Pancreas (tissue), 10 donors: ENCODE measurements around the gene TSPAN9. TPM values are rescaled to one million over a fixed set of nuclear protein-coding genes. Genes with fewer than 3 reads are reported as not detected.
A peak's percentile ranks its signal among the peaks of the same experiment; 100 is the strongest.

ENCODE experiments used
- ATAC-seq, 4 donors: fragments of 200-7000 bp; cut with Tn5 transposase; one replicate each; pipeline versions ENCODE4 v1.8.0 to v1.9.1; 2020; ENCODE audit warnings: mild to moderate bottlenecking in 4 of 4, moderate library complexity in 4 of 4
- DNase-seq, 6 donors: peaks; one replicate each; pipeline ENCODE4 v3.0.0-alpha.2; 2020
- FAIRE-seq: peaks from 2 replicates; lab custom pipeline; 2012; peaks lifted over from hg19 to GRCh38; lab: Jason Lieb, UNC
- H3K27ac ChIP-seq, 4 donors: fragments of 200-600 bp; sonication (generic); 1 replicate in 3 of 4; 2 replicates in 1 of 4; pipeline versions ENCODE4 v1.5.0 to v1.8.0; 2020
- H3K27me3 ChIP-seq, 4 donors: fragments of 200-600 bp; one replicate each; pipeline ENCODE4 v1.8.0; 2021
- H3K36me3 ChIP-seq, 3 donors: fragments of 200-600 bp; sonication (generic) in 1 of 3; one replicate each; pipeline versions ENCODE4 v1.5.0 to v1.8.0; 2020 to 2021
- H3K4me1 ChIP-seq, 3 donors: fragments of 200-600 bp; one replicate each; pipeline ENCODE4 v1.8.0; 2021
- H3K4me3 ChIP-seq, 4 donors: fragments of 200-600 bp; sonication (generic) in 2 of 4; one replicate each; pipeline versions ENCODE4 v1.5.0 to v1.8.0; 2020 to 2021
- H3K9me3 ChIP-seq, 4 donors: fragments of 200-600 bp; one replicate each; pipeline ENCODE4 v1.8.0; 2021
- WGBS, 2 donors: extraction: QIAGEN DNeasy Blood & Tissue Kit; methylation state at CpG; one replicate each; pipeline ENCODE4 v1.1.7; 2013; 5-methylcytosine and 5-hydroxymethylcytosine counted together
- intact Hi-C, 3 donors: fragments of 100-400 bp; cut with DNase I; formaldehyde crosslinking; loops; one replicate each; pipeline versions ENCODE4 v1.11.1 to v1.14.2; 2022
- polyA plus RNA-seq, 2 donors: library from polyadenylated mRNA; stranded (reverse); fragments of 200-250 nt; gene quantifications; one replicate each; pipeline ENCODE4 v1.2.3, GENCODE V29; 2013
- total RNA-seq, 6 donors: library from RNA; stranded (reverse); fragmentation: NEBNext Ultra II Directional in 4 of 6; extraction: Animal tissue kit (Norgen Biotek cat#: 25700) in 4 of 6; gene quantifications; one replicate each; pipeline versions ENCODE4 v1.2.1 to v1.2.4, GENCODE V29; 2021 to 2023
- TF ChIP-seq, protein P1 (sequence below), 4 donors: fragments of 200-600 bp; sonication (generic) in 3 of 4; IDR thresholded peaks; one replicate each; pipeline versions ENCODE4 v1.5.0 to v1.8.0; 2021; ENCODE audit warnings: antibody characterized with exemption in 4 of 4
- donor health status: healthy with polysubstance abuse.
- donor health status: DM: no; HTN: no; CAD: no; lungs with moderate emphysema.
- donor health status: DM: no; HTN: no; CAD: no.
- donor health status: control.
- donor health status: control.
- donor health status: Bipolar disorder and iron deficiency.
- donor health status: DM: yes; HTN: yes; CAD: no.
- donor health status: DM: no; HTN: no; CAD: no.
- donor health status: DM: no; HTN: no; CAD: no.
- donor health status: DM: yes; HTN: yes; CAD: no.

TSPAN9 gene
- total and polyA plus RNA-seq, 8 donors, result 7.8 to 19.5 (median 13.0) TPM

- 77 to 90% methylated on average over 1 of the region's 1 CpG for WGBS, 2 donors
- Histone ChIP-seq H3K4me1 (no peaks in the 10 kb centered on the region), H3K27ac (no peak overlapping the region), H3K9me3 (no peaks in the 10 kb centered on the region), H3K36me3 (no peaks in the 10 kb centered on the region), H3K4me3 (no peak overlapping the region), H3K27me3 (no peaks in the 10 kb centered on the region)
- intact Hi-C loops, result no loop called here
- DNase-seq (no peak), FAIRE-seq (no peak), ATAC-seq (no peak)
- TF ChIP-seq, protein P1, sequence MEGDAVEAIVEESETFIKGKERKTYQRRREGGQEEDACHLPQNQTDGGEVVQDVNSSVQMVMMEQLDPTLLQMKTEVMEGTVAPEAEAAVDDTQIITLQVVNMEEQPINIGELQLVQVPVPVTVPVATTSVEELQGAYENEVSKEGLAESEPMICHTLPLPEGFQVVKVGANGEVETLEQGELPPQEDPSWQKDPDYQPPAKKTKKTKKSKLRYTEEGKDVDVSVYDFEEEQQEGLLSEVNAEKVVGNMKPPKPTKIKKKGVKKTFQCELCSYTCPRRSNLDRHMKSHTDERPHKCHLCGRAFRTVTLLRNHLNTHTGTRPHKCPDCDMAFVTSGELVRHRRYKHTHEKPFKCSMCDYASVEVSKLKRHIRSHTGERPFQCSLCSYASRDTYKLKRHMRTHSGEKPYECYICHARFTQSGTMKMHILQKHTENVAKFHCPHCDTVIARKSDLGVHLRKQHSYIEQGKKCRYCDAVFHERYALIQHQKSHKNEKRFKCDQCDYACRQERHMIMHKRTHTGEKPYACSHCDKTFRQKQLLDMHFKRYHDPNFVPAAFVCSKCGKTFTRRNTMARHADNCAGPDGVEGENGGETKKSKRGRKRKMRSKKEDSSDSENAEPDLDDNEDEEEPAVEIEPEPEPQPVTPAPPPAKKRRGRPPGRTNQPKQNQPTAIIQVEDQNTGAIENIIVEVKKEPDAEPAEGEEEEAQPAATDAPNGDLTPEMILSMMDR (IDR thresholded peaks at IDR 0.05), result no peak
Measured at GRCh38 chr12:3196488-3196887, 119.3 kb downstream of the TSPAN9 start.

GRCh38 chr12:3197131-3197818 lies 120.1 kb downstream of the TSPAN9 start:
- Histone ChIP-seq H3K4me3 (no peak overlapping the region), H3K27ac (no peak overlapping the region), H3K27me3 (no peaks in the 10 kb centered on the region), H3K9me3 (no peaks in the 10 kb centered on the region), H3K4me1 (no peaks in the 10 kb centered on the region), H3K36me3 (no peaks in the 10 kb centered on the region)
- peak in 1 of 6 donors; percentile 21 for DNase-seq
- intact Hi-C loops, result no loop called here
- WGBS, 2 donors, result 85 to 92% methylated on average over 8 of the region's 8 CpGs
- no peak for FAIRE-seq
- TF ChIP-seq, protein P1 (IDR thresholded peaks at IDR 0.05), result no peak
- no peak for ATAC-seq

DNA sequence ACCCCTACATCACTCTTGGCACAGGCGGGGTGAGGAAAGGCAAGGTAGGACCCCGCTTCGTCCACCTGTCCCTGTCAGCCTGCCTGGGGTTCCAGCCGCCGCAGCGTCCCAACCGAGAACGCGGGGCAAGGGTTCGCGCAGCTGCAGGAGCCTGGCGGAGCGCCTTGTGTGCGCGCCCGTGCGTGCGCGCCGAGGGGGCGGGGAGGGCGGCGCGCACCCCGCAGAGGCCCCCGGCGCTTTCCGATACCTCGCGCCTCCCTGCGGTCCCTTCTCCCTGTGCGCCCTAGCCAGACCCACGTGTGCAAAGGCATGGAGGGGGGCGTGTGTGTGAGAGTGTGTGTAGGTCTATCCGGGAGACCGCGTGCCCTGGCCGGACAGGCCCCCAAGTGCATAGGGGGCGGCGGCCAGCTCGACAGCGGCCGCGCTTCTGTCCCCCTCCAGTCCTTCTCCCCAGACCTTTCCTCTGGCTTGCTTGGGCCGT lies 122.4 kb downstream of the TSPAN9 start:
- intact Hi-C loops, result loop anchor here in 1 of 3 donors (10.0 kb wide), 1 partner anchor 125 kb away; the partner anchor contains the start of gene TSPAN9
- 4 to 5% methylated on average over 42 to 45 of the region's 45 CpGs for WGBS, 2 donors

GRCh38 chr12:3200032-3200617 lies 122.9 kb downstream of the TSPAN9 start:
- Histone ChIP-seq H3K4me3 (peak overlapping the region; percentile 19 to 49 (median 30)), H3K9me3 (no peaks in the 10 kb centered on the region), H3K36me3 (no peaks in the 10 kb centered on the region), H3K27ac (no peak overlapping the region), H3K4me1 (peaks cover under 1 to 2% (median 1%) of the 10 kb centered on the region in 3 donors), H3K27me3 (no peaks in the 10 kb centered on the region)
- DNase-seq (peak in 4 of 6 donors; percentile 33 to 79 (median 62)), FAIRE-seq (no peak), ATAC-seq (peak; percentile 58 to 83 (median 80))
- intact Hi-C loops, result loop anchor here in 1 of 3 donors (10.0 kb wide), 1 partner anchor 125 kb away; the partner anchor contains the start of gene TSPAN9
- TF ChIP-seq, protein P1 (IDR thresholded peaks at IDR 0.05), result no peak
- WGBS, 2 donors, result 1 to 2% methylated on average over 44 to 49 of the region's 49 CpGs

More for the DNA sequence above, 122.4 kb downstream of the TSPAN9 start:
- no peak overlapping the region for H3K27ac ChIP-seq
- H3K9me3 ChIP-seq, result no peaks in the 10 kb centered on the region
- peak overlapping the region; percentile 19 to 49 (median 30) for H3K4me3 ChIP-seq
- no peaks in the 10 kb centered on the region for H3K27me3 ChIP-seq
- TF ChIP-seq, protein P1 (IDR thresholded peaks at IDR 0.05), result no peak
- no peaks in the 10 kb centered on the region for H3K36me3 ChIP-seq
- DNase-seq (peak in 1 of 6 donors; percentile 63), ATAC-seq (peak in 3 of 4 donors; percentile 51 to 64 (median 59)), FAIRE-seq (no peak)
- no peaks in the 10 kb centered on the region for H3K4me1 ChIP-seq
